Esophagus muscularis mucosa (tissue), 4 donors: ENCODE data around the gene ARHGDIB. TPM values are rescaled to one million over a fixed set of nuclear protein-coding genes. Genes with fewer than 3 reads are reported as not detected.

Experiments used
- DNase-seq: peaks from one replicate; pipeline ENCODE4 v3.0.0-alpha.2; 2017; ENCODE audit errors: extremely low spot score
- H3K27ac ChIP-seq, 4 donors: fragments of 200-600 bp; sonication (generic); replicated peaks in 1 of 4; 1 replicate in 3 of 4; 2 replicates in 1 of 4; pipeline ENCODE4 v1.5.1; 2016 to 2019; ENCODE audit warnings: mild to moderate bottlenecking in 1 of 4
- H3K27me3 ChIP-seq, 4 donors: fragments of 200-600 bp; sonication (generic); one replicate each; pipeline versions ENCODE4 v1.5.1 to v1.6.0; 2016 to 2019
- H3K36me3 ChIP-seq, 4 donors: fragments of 200-600 bp; sonication (generic); one replicate each; pipeline ENCODE4 v1.5.1; 2016 to 2019
- H3K4me1 ChIP-seq, 4 donors: fragments of 200-600 bp; sonication (generic); one replicate each; pipeline ENCODE4 v1.5.1; 2016 to 2019
- H3K4me3 ChIP-seq, 4 donors: fragments of 200-600 bp; sonication (generic); 1 replicate in 2 of 4; 2 replicates in 2 of 4; pipeline ENCODE4 v1.5.1; 2016 to 2019; ENCODE audit warnings: mild to moderate bottlenecking in 4 of 4, moderate library complexity in 1 of 4
- H3K9me3 ChIP-seq, 4 donors: fragments of 200-600 bp; sonication (generic); 1 replicate in 3 of 4; 2 replicates in 1 of 4; pipeline ENCODE4 v1.5.1; 2016 to 2019
- EP300 ChIP-seq: sonication (generic); formaldehyde crosslinking; IDR thresholded peaks from one replicate; pipeline ENCODE4 v1.6.1; 2017; ENCODE audit warnings: antibody characterized with exemption
- POLR2A ChIP-seq: fragments of 450-650 bp; IDR thresholded peaks from one replicate; pipeline ENCODE4 v1.6.1; 2017; ENCODE audit warnings: antibody characterized with exemption, moderate library complexity, mild to moderate bottlenecking, low read depth
- POLR2AphosphoS5 ChIP-seq, 2 donors: sonication (generic); formaldehyde crosslinking; IDR thresholded peaks; one replicate each; pipeline ENCODE4 v1.6.1; 2017; ENCODE audit warnings: antibody characterized with exemption in 2 of 2
- WGBS: methylation state at CpG from one replicate; pipeline ENCODE4 v1.1.5; 2018; 5-methylcytosine and 5-hydroxymethylcytosine counted together
- intact Hi-C: fragments of 100-400 bp; cut with DNase I; formaldehyde crosslinking; loops from one replicate; pipeline ENCODE4 v1.15.1; 2023
- total RNA-seq, 4 donors: library from RNA; depleted of rRNA; stranded (reverse); fragments of >200 nt; gene quantifications; one replicate each; pipeline versions ENCODE4 v1.1.0 to v1.2.1, GENCODE V29; 2016
- TF ChIP-seq, protein P1 (sequence below), 3 experiments: fragments of 200-600 bp in 2 of 3; fragments of 450-650 bp in 1 of 3; sonication (generic) in 2 of 3; IDR thresholded peaks; one replicate each; pipeline ENCODE4 v1.5.1; 2017 to 2019; ENCODE audit warnings: antibody characterized with exemption in 3 of 3, mild to moderate bottlenecking in 2 of 3, moderate library complexity in 1 of 3

The ARHGDIB gene
- total RNA-seq, 4 donors from 2014 or later = 43.6 to 123 (median 84.5) TPM

DNA sequence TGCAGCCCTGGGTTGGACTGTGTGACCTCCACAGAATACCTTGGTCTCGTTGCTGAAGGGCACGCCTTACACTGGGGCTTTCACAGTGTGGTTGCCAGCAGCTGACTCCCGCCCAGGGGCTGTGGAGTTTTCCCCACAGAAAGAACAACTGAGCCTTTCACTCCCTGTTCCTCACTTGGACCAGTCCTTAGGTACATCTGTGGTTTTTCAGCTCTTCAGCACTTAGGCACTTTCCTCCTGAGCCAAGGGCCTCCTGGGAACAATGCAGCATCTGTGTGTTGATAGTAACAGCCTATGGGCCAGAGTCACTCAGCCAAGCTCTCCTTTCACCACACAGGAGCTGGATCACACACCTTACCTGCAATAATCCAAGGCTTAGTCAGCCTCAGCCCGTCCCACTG is 48.0 kb downstream of the ARHGDIB start:
- no peak overlapping the region for H3K4me3 ChIP-seq
- DNase-seq = no peak
- TF ChIP-seq, protein P1, sequence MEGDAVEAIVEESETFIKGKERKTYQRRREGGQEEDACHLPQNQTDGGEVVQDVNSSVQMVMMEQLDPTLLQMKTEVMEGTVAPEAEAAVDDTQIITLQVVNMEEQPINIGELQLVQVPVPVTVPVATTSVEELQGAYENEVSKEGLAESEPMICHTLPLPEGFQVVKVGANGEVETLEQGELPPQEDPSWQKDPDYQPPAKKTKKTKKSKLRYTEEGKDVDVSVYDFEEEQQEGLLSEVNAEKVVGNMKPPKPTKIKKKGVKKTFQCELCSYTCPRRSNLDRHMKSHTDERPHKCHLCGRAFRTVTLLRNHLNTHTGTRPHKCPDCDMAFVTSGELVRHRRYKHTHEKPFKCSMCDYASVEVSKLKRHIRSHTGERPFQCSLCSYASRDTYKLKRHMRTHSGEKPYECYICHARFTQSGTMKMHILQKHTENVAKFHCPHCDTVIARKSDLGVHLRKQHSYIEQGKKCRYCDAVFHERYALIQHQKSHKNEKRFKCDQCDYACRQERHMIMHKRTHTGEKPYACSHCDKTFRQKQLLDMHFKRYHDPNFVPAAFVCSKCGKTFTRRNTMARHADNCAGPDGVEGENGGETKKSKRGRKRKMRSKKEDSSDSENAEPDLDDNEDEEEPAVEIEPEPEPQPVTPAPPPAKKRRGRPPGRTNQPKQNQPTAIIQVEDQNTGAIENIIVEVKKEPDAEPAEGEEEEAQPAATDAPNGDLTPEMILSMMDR (IDR thresholded peaks at IDR 0.05) = no peak
- TF ChIP-seq POLR2A (no peak), EP300 (no peak), POLR2AphosphoS5 (IDR thresholded peaks at IDR 0.05) (no peak)
- peak overlapping the region in 2 of 4 donors; percentile 47 to 55 for H3K27ac ChIP-seq
- no peaks in the 10 kb centered on the region for H3K36me3 ChIP-seq
- H3K27me3 ChIP-seq = no peaks in the 10 kb centered on the region
- 70% methylated on average over 2 of the region's 4 CpGs for WGBS
- intact Hi-C loops = no loop called here
- no peaks in the 10 kb centered on the region for H3K9me3 ChIP-seq
- H3K4me1 ChIP-seq = peaks cover 4 to 23% (median 8%) of the 10 kb centered on the region in 4 donors

DNA sequence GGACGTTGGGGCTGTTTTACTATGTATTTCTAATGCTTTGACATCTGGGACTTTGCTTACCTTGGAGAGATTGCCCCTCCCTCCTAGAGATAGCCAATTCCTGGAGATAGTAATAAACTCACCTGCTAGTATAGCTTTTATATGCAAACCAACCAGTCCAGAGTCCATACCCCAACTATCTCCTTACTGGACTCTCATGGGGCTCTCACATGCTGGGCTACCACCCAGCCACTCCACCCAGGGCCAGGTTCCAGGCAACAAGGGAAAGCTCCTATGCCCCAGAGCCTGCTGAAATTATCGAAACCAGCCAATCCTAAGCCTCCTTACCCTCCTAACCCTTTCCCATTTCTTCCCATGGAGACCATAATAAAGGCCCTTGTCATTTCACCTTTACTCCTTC is 50.3 kb downstream of the ARHGDIB start:
- Histone ChIP-seq H3K4me1 (peaks cover 4 to 24% (median 12%) of the 10 kb centered on the region in 4 donors), H3K36me3 (no peaks in the 10 kb centered on the region), H3K27me3 (no peaks in the 10 kb centered on the region), H3K9me3 (no peaks in the 10 kb centered on the region), H3K27ac (no peak overlapping the region), H3K4me3 (no peak overlapping the region)
- intact Hi-C loops = no loop called here
- no peak for DNase-seq
- TF ChIP-seq, protein P1 (IDR thresholded peaks at IDR 0.05) = no peak
- TF ChIP-seq POLR2A (no peak), POLR2AphosphoS5 (IDR thresholded peaks at IDR 0.05) (no peak), EP300 (no peak)
- 73% methylated on average over 2 of the region's 2 CpGs for WGBS

DNA sequence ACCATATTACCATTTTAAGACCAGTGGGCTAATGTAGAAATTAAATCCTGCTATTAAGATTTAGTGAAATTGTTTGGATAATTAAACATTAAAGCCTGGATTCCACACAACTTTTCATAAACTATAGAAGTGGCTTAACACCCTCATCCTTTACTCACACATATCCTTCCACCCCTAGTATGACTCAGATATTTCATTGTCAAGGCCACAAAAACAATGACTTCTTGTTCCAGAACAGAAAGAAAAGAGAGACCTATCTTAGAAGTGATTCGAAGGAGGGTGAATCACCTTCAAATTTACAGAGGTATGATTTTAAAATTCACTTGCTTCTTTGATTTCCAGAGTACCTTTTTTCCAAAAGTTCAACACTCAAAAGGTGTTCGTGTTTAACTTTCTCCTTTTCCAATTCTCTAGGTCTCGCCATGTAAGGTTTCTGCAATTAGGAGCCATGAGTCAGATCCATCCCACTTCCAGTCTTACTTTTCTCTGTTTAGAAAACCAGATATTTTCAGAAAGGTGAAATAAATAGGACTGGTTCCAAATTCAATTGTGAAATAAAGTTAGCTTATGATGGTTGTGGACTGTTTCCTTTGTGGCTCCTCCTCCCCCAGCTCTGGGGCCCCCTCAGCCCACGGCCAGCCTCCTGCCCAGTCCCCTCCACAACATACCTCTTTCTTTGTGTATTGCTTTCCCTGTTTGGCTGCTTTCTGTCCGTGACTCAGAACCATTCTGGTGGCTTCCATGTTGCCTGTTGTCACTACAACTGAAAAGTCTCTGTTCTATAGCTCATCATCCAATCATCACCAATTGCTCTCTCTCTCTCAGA is 51.1 kb downstream of the ARHGDIB start:
- WGBS = 77% methylated on average over 5 of the region's 5 CpGs
- TF ChIP-seq POLR2A = no peak
- TF ChIP-seq POLR2AphosphoS5 (IDR thresholded peaks at IDR 0.05) = no peak
- TF ChIP-seq, protein P1 (IDR thresholded peaks at IDR 0.05) = no peak
- TF ChIP-seq EP300 = no peak
- no peak for DNase-seq
- Histone ChIP-seq H3K4me3 (no peak overlapping the region), H3K36me3 (no peaks in the 10 kb centered on the region), H3K27ac (no peak overlapping the region), H3K9me3 (no peaks in the 10 kb centered on the region), H3K4me1 (peaks cover 12 to 33% (median 20%) of the 10 kb centered on the region in 4 donors), H3K27me3 (no peaks in the 10 kb centered on the region)
- intact Hi-C loops = no loop called here

DNA sequence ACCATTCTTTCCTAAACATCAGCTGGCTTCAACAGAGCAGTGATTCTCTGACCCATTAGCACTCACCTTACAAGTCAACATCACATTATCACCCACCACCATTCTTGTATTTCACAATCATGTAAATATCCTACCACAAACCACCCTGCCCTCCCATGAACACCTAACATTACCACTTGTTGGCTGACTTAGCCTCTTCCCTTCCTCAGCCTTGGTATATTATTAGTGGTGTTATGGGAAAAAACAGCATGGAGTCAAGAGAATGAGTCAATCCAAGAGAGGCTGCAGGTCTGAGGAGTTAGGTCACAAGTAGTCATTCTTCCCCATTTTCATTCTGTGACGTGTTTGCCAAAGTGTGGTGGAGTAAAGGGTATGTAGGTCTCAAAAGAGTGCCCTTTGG is 53.4 kb downstream of the ARHGDIB start:
- TF ChIP-seq EP300 (no peak), POLR2A (no peak), POLR2AphosphoS5 (IDR thresholded peaks at IDR 0.05) (no peak)
- TF ChIP-seq, protein P1 (IDR thresholded peaks at IDR 0.05) = no peak
- Histone ChIP-seq H3K27me3 (no peaks in the 10 kb centered on the region), H3K27ac (no peak overlapping the region), H3K4me1 (peaks cover 20 to 46% (median 40%) of the 10 kb centered on the region in 4 donors), H3K4me3 (no peak overlapping the region), H3K9me3 (no peaks in the 10 kb centered on the region), H3K36me3 (no peaks in the 10 kb centered on the region)
- no peak for DNase-seq
- WGBS = 89% methylated on average over 1 of the region's 1 CpG
- intact Hi-C loops = no loop called here
